Muscle layer of duodenum (tissue), 2 donors: ENCODE results near the gene GPAT3.

Source experiments
- H3K27ac ChIP-seq: one replicate; pipeline ENCODE4 v1.7.0; 2013; ENCODE audit warnings: mild to moderate bottlenecking, low read length
- H3K27me3 ChIP-seq: one replicate; pipeline ENCODE4 v1.7.0; 2013; ENCODE audit warnings: low read depth, mild to moderate bottlenecking, control low read depth, low read length
- H3K36me3 ChIP-seq, 2 donors: one replicate each; pipeline ENCODE4 v1.7.0; 2013; ENCODE audit warnings: low read length in 2 of 2, control low read depth in 1 of 2, mild to moderate bottlenecking in 1 of 2; ENCODE audit not compliant: insufficient read depth in 2 of 2, control insufficient read depth in 1 of 2
- H3K4me1 ChIP-seq, 2 donors: one replicate each; pipeline ENCODE4 v1.7.0; 2013; ENCODE audit warnings: low read length in 2 of 2, mild to moderate bottlenecking in 2 of 2, control low read depth in 1 of 2, moderate library complexity in 1 of 2; ENCODE audit not compliant: insufficient read depth in 2 of 2, control insufficient read depth in 1 of 2
- H3K4me3 ChIP-seq, 2 donors: one replicate each; pipeline ENCODE4 v1.7.0; 2013; ENCODE audit warnings: low read length in 2 of 2, low read depth in 1 of 2, mild to moderate bottlenecking in 1 of 2
- H3K9me3 ChIP-seq, 2 donors: one replicate each; pipeline ENCODE4 v1.7.0; 2013; ENCODE audit warnings: low read length in 2 of 2, control low read depth in 1 of 2, mild to moderate bottlenecking in 1 of 2; ENCODE audit not compliant: control insufficient read depth in 1 of 2
- donor health status: healthy.

Gene GPAT3

GRCh38 chr4:83556006-83556707 lies 20.2 kb downstream of the GPAT3 start:
- H3K36me3 ChIP-seq: no peaks in the 10 kb centered on the region
- H3K9me3 ChIP-seq: no peaks in the 10 kb centered on the region
- no peak overlapping the region for H3K27ac ChIP-seq
- H3K4me3 ChIP-seq: no peak overlapping the region
- no peaks in the 10 kb centered on the region for H3K27me3 ChIP-seq
- H3K4me1 ChIP-seq: no peaks in the 10 kb centered on the region

GRCh38 chr4:83556816-83557215 lies 20.9 kb downstream of the GPAT3 start:
- H3K27me3 ChIP-seq: no peaks in the 10 kb centered on the region
- H3K9me3 ChIP-seq: no peaks in the 10 kb centered on the region
- H3K36me3 ChIP-seq: no peaks in the 10 kb centered on the region
- no peak overlapping the region for H3K27ac ChIP-seq
- no peaks in the 10 kb centered on the region for H3K4me1 ChIP-seq
- no peak overlapping the region for H3K4me3 ChIP-seq

GRCh38 chr4:83558059-83558653 lies 22.2 kb downstream of the GPAT3 start:
- Histone ChIP-seq H3K4me1 (no peaks in the 10 kb centered on the region), H3K27me3 (no peaks in the 10 kb centered on the region), H3K4me3 (no peak overlapping the region), H3K36me3 (no peaks in the 10 kb centered on the region), H3K9me3 (no peaks in the 10 kb centered on the region), H3K27ac (no peak overlapping the region)

GRCh38 chr4:83558680-83559079 lies 22.8 kb downstream of the GPAT3 start:
- Histone ChIP-seq H3K9me3 (no peaks in the 10 kb centered on the region), H3K27ac (no peak overlapping the region), H3K27me3 (no peaks in the 10 kb centered on the region), H3K36me3 (no peaks in the 10 kb centered on the region), H3K4me3 (no peak overlapping the region), H3K4me1 (no peaks in the 10 kb centered on the region)

GRCh38 chr4:83560523-83560922 lies 24.6 kb downstream of the GPAT3 start:
- H3K36me3 ChIP-seq: no peaks in the 10 kb centered on the region
- H3K27me3 ChIP-seq: no peaks in the 10 kb centered on the region
- H3K27ac ChIP-seq: no peak overlapping the region
- no peaks in the 10 kb centered on the region for H3K4me1 ChIP-seq
- H3K4me3 ChIP-seq: no peak overlapping the region
- H3K9me3 ChIP-seq: no peaks in the 10 kb centered on the region

- H3K27ac ChIP-seq: no peak overlapping the region
- H3K4me3 ChIP-seq: no peak overlapping the region
- H3K4me1 ChIP-seq: no peaks in the 10 kb centered on the region
- no peaks in the 10 kb centered on the region for H3K36me3 ChIP-seq
- no peaks in the 10 kb centered on the region for H3K9me3 ChIP-seq
- no peaks in the 10 kb centered on the region for H3K27me3 ChIP-seq
These were observed 25.5 kb downstream of the GPAT3 start for GRCh38 chr4:83561381-83561780.

- no peaks in the 10 kb centered on the region for H3K36me3 ChIP-seq
- H3K9me3 ChIP-seq: no peaks in the 10 kb centered on the region
- H3K27ac ChIP-seq: no peak overlapping the region
- no peak overlapping the region for H3K4me3 ChIP-seq
- H3K4me1 ChIP-seq: no peaks in the 10 kb centered on the region
- H3K27me3 ChIP-seq: no peaks in the 10 kb centered on the region
These were observed 28.1 kb downstream of the GPAT3 start for GRCh38 chr4:83563998-83564397.

- Histone ChIP-seq H3K27ac (no peak overlapping the region), H3K27me3 (no peaks in the 10 kb centered on the region), H3K36me3 (no peaks in the 10 kb centered on the region), H3K9me3 (no peaks in the 10 kb centered on the region), H3K4me3 (no peak overlapping the region), H3K4me1 (no peaks in the 10 kb centered on the region)
These were observed 32.2 kb downstream of the GPAT3 start for GRCh38 chr4:83568062-83568461.

- H3K27me3 ChIP-seq: no peaks in the 10 kb centered on the region
- no peak overlapping the region for H3K27ac ChIP-seq
- H3K4me3 ChIP-seq: no peak overlapping the region
- no peaks in the 10 kb centered on the region for H3K4me1 ChIP-seq
- H3K36me3 ChIP-seq: no peaks in the 10 kb centered on the region
- no peaks in the 10 kb centered on the region for H3K9me3 ChIP-seq
These were observed 33.5 kb downstream of the GPAT3 start for GRCh38 chr4:83569429-83569828.

- Histone ChIP-seq H3K4me1 (no peaks in the 10 kb centered on the region), H3K27ac (no peak overlapping the region), H3K27me3 (no peaks in the 10 kb centered on the region), H3K36me3 (no peaks in the 10 kb centered on the region), H3K4me3 (no peak overlapping the region), H3K9me3 (no peaks in the 10 kb centered on the region)
These were observed 34.1 kb downstream of the GPAT3 start for GRCh38 chr4:83569987-83570386.

- H3K4me1 ChIP-seq: no peaks in the 10 kb centered on the region
- H3K27ac ChIP-seq: no peak overlapping the region
- no peaks in the 10 kb centered on the region for H3K36me3 ChIP-seq
- H3K9me3 ChIP-seq: no peaks in the 10 kb centered on the region
- H3K4me3 ChIP-seq: no peak overlapping the region
- H3K27me3 ChIP-seq: no peaks in the 10 kb centered on the region
These were observed 36.9 kb downstream of the GPAT3 start for GRCh38 chr4:83572848-83573247.

GRCh38 chr4:83574247-83574646 lies 38.3 kb downstream of the GPAT3 start:
- Histone ChIP-seq H3K27me3 (no peaks in the 10 kb centered on the region), H3K4me3 (no peak overlapping the region), H3K27ac (no peak overlapping the region), H3K36me3 (no peaks in the 10 kb centered on the region), H3K9me3 (no peaks in the 10 kb centered on the region), H3K4me1 (no peaks in the 10 kb centered on the region)
